GM18517 (cell line): ENCODE measurements around the gene GPATCH2.
"Not testable (repeated sequence)": the region's sequence is repeated elsewhere in the genome, so short reads cannot be mapped to it uniquely, and the experiment has no call there.

Experiments
- ATAC-seq: cut with Tn5 transposase; IDR thresholded peaks from one replicate; pipeline ENCODE4 v1.9.1; 2021; ENCODE audit warnings: mild to moderate bottlenecking, moderate library complexity; ENCODE audit not compliant: unreplicated experiment

The GPATCH2 gene

GRCh38 chr1:217584286-217584811 lies 46.5 kb downstream of the GPATCH2 start:
- ATAC-seq = not testable (repeated sequence)

GRCh38 chr1:217577336-217577735 lies 53.6 kb downstream of the GPATCH2 start:
- no peak for ATAC-seq

DNA sequence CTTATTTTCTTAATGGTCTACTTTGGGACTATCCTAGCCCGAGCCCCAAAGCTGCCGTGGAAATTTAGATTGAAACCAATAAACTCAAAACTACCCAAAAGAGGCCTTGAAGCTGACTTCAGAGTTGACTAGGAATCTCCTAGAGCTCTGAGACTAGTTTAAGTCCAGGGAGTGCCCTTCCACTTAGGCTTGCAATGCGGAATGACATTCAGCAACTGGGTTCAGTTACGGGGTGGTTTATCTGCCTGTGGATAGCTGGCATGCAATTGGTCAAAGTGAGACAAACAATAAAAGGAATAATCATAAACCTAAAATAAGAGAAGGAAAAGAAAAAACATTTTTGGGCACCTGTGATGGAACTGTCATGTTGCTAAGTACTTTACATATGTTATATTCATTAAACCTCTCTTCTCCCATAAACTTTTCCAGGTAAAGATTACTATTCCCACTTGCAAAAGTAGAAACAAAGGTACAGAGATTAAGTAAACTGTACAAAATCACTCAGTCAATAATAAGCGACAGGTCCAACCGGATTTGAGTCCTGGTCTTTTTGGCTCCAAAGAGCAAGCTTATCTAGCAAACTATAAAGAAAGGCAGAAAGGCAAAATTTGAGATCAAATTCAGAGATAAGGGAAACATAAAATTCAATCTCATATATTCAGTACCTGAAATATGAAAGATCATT lies 56.5 kb downstream of the GPATCH2 start:
- ATAC-seq = no peak

DNA sequence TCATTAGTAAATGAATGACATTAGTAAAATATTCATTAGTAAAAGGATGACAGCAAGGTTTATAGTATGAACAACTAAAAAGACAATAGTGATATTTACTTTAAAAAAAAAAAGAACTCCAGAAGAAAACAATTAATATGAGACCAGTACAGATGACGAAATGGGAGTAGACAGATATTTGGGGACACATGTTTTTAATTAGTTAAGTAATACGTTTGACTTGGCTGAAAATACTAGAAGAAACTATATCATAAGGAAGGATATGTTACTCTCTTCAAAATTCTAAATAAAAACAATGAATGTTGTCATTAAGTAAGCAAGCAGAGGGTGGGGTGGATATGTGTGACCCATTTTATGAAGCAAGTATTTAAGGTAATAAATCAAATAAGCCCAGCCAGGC lies 61.9 kb downstream of the GPATCH2 start:
- no peak for ATAC-seq

GRCh38 chr1:217568200-217568599 lies 62.7 kb downstream of the GPATCH2 start:
- ATAC-seq = no peak

DNA sequence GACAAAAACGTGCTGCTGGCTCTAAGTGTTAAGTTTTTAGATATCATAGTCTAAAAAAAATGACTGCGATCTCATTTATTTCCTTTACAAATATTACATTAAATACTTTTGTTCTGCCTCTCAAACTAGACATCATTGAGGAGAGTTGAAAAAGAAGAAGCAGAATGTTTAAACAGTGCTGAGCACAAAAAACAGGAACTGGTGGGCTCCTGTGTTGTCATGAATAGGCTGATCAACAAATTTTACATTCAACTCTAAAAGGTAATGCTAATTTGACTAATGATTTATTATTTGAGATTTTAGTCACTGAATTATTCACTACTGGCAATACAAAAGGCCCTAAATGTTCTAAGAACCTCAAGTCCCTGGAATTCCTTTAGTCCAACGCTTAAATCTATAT lies 66.1 kb downstream of the GPATCH2 start:
- ATAC-seq = no peak

GRCh38 chr1:217564207-217564606 lies 66.7 kb downstream of the GPATCH2 start:
- no peak for ATAC-seq

GRCh38 chr1:217563179-217563578 lies 67.7 kb downstream of the GPATCH2 start:
- ATAC-seq = no peak

DNA sequence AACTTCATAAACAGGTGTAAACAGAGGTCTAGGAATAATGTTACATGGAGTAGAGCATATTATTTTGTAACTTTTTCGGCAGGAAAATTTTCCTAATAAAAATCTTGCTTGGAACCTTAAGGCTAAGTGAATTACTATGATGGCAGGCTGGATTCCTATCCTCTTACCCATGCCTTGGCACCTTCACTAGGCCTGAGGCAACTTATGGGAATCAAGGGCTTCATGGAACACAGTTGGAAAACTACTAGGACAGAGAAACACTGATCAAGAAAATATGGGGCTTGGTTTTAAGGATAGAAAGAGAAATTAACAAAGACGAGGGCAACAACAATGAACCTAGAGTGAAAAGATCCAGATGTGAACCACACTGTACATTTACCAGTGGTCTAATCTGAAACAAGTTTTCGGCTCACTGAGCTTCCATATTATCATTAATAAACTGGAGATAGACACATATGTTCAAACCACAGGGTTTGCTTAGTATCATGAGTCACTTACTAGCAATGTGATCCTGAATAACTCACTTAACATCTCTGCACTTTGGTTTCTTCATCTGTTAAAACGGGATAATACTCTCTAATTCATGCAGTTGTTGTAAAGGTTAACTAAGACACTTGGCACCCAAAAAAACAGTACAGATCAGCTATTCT lies 68.5 kb downstream of the GPATCH2 start:
- no peak for ATAC-seq

- no peak for ATAC-seq
Measured at GRCh38 chr1:217561446-217561845, 69.4 kb downstream of the GPATCH2 start.

GRCh38 chr1:217554849-217555248 lies 76.0 kb downstream of the GPATCH2 start:
- no peak for ATAC-seq

DNA sequence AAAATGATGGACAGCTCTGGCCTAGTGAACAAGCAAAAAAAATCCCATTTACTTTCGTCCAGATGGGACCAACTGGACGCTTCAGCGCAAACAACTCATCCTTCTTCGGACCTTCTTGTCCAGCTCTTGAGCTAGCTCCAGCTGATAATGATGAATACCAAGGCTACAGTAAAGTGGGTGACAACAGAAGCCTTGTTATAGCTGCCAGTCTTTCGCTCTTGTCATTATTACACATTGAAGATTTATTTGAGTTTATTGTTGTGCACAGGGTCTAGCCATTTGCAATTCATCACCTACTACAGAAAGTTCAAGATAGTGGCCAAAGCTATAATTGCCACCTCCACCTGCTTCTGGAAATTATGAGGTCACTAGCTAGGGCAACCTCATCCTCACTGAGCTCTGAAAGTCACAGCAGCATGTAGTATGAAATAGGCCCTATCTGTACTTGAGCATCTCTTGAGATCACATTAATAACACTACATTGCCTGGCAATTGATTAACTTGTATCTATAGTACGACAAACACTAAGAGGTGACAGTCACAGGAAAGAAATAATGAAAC lies 76.9 kb downstream of the GPATCH2 start:
- ATAC-seq = no peak

GRCh38 chr1:217552339-217552951 lies 78.4 kb downstream of the GPATCH2 start:
- ATAC-seq = no peak

DNA sequence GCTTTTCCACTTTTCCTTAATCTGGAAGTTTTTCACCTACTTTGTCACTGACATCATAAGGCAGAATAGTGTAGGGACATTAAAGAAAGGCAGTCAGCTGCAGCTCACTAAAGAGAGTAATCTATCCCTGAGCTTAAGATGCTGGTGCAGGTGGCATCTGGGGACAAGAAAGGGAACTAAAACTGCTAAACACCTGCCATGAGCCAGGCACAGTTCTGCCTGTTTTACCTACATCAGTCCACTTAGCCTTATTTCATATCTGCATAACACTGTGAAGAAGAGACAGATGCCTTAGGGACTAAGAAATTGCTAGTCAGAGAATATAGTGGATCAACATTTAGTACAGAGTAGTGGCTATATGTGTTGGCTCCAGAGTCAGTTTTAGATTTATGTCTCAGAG lies 88.1 kb downstream of the GPATCH2 start:
- peak; percentile 98 for ATAC-seq

- no peak for ATAC-seq
Measured at GRCh38 chr1:217542136-217542777, 88.6 kb downstream of the GPATCH2 start.

GRCh38 chr1:217540321-217540720 lies 90.6 kb downstream of the GPATCH2 start:
- no peak for ATAC-seq

DNA sequence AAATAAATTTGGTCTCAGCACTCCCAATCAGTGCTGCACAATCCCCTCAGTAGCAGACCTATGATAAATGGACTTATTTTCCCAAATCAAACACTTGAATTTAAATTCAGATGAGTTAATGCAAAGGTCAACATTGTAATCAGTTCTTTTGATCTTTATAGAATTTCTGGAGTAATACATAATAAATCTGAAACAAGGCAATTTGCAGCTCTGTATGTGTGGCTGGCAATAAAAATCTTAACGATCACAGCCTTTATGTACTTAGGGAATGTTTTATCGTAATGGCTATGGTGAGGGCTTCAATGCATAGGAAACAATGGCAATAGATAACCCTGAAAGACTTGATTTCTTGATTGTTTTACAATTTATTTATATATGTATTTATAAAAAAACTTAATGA lies 91.4 kb downstream of the GPATCH2 start:
- ATAC-seq = no peak

- ATAC-seq = no peak
Measured at GRCh38 chr1:217535601-217536377, 95.1 kb downstream of the GPATCH2 start.

DNA sequence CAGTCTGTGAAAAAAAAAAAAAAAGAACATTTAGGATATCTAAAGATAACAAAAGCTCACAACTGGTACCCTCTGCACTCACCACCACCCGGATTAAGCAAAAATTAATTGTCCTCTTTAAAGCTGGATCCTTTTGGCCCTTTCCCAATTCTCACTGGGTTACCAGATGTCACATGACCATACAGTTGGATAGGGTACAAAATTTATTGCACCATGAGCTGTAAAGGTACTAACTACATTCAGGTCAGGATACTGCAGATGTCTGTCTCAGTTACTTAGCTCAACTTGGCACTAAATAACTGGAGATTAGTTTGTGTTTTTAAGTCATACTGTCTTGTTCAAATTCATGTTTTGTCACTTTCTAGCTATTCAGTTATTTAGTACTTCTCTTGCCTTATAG lies 96.3 kb downstream of the GPATCH2 start:
- no peak for ATAC-seq

GRCh38 chr1:217528271-217528670 lies 102.6 kb downstream of the GPATCH2 start:
- ATAC-seq = no peak
